WERI-Rb-1 (cell line): ENCODE measurements around the gene ARAP3.
A peak's percentile ranks its signal among the peaks of the same experiment; 100 is the strongest.

ENCODE experiments used
- DNase-seq: peaks from one replicate; pipeline ENCODE4 v3.0.0-alpha.2; 2020
- H3K27ac ChIP-seq: fragments of 250-450 bp; sonication (Bioruptor Pico); 2 replicates; pipeline ENCODE4 v1.5.1; 2020; ENCODE audit warnings: mild to moderate bottlenecking, moderate library complexity
- H3K27me3 ChIP-seq: fragments of 250-450 bp; sonication (Bioruptor Pico); 2 replicates; pipeline ENCODE4 v1.5.1; 2021; ENCODE audit warnings: mild to moderate bottlenecking, low read depth, moderate library complexity; ENCODE audit not compliant: insufficient read depth, severe bottlenecking
- H3K36me3 ChIP-seq: fragments of 250-450 bp; sonication (Bioruptor Pico); 2 replicates; pipeline ENCODE4 v1.5.1; 2020; ENCODE audit warnings: mild to moderate bottlenecking, moderate library complexity
- H3K4me3 ChIP-seq: 2 replicates; pipeline ENCODE4 v1.5.1; 2011; ENCODE audit warnings: low read depth, mild to moderate bottlenecking, control low read depth, low read length
- H3K9me3 ChIP-seq: fragments of 250-450 bp; sonication (Bioruptor Pico); 2 replicates; pipeline ENCODE4 v1.5.1; 2021; ENCODE audit warnings: mild to moderate bottlenecking, moderate library complexity; ENCODE audit not compliant: severe bottlenecking
- TF ChIP-seq, protein P1 (sequence below): IDR thresholded peaks from 2 replicates; pipeline ENCODE4 v1.5.1; 2011; ENCODE audit warnings: low read depth, mild to moderate bottlenecking, control low read depth, inconsistent platforms, low read length

Gene ARAP3

DNA sequence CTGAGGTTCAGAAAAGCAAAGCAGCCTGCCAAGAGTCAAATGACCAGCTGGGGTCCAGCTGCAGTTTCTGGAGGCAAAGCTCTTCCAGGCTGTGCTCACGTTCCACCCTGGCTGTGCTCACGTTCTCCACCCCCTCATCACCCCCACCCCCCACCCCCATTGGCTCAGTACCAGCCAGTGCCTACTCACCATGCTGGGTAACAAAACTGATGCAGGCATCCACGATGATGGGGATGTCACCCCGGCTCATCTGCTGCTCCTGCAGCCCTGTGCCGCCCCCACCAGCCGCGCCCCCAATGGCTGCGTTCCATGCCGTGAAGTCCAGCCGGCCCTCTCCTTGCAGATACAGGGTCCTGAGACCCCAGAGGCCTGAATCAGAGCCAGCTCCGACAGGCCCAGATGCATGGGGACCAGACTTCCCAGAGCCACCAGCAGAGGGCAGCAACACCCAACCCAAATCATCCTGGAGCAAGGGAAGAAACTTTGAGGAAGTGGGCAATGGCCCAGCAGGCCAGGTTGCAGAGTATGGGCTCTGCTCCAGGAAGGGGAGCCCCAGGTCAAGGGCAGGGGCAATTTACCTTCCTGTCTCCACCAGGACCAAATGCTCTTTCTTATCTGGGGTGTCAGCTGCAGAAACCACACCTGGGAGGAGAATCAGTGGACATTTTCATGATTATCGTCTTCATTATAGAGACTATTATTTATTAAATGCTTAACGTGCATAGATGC lies 17.1 kb downstream of the ARAP3 start:
- DNase-seq, result peak; percentile 72
- Histone ChIP-seq H3K4me3 (no peak overlapping the region), H3K9me3 (no peaks in the 10 kb centered on the region), H3K27me3 (no peaks in the 10 kb centered on the region), H3K36me3 (no peaks in the 10 kb centered on the region), H3K27ac (no peak overlapping the region)
- TF ChIP-seq, protein P1, sequence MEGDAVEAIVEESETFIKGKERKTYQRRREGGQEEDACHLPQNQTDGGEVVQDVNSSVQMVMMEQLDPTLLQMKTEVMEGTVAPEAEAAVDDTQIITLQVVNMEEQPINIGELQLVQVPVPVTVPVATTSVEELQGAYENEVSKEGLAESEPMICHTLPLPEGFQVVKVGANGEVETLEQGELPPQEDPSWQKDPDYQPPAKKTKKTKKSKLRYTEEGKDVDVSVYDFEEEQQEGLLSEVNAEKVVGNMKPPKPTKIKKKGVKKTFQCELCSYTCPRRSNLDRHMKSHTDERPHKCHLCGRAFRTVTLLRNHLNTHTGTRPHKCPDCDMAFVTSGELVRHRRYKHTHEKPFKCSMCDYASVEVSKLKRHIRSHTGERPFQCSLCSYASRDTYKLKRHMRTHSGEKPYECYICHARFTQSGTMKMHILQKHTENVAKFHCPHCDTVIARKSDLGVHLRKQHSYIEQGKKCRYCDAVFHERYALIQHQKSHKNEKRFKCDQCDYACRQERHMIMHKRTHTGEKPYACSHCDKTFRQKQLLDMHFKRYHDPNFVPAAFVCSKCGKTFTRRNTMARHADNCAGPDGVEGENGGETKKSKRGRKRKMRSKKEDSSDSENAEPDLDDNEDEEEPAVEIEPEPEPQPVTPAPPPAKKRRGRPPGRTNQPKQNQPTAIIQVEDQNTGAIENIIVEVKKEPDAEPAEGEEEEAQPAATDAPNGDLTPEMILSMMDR, result peak; percentile 90

DNA sequence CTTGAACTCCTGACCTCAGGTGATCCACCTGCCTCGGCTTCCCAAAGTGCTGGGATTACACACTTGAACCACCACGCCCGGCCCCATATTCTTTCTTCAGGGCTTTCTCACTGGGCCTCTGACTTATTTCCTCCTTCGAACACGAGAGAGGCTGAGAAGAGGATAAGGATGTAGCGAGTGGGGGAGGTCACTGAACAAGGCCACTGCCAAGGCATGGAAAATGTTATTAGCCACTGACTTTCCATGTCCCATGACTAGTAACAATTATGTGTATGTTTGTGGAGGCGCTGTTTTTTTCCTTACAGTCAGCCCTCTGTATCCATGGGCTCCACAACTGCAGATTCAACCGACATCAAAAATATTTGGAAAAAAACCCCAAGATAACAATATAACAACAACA lies 18.5 kb downstream of the ARAP3 start:
- TF ChIP-seq, protein P1, result no peak
- H3K4me3 ChIP-seq, result no peak overlapping the region
- H3K9me3 ChIP-seq, result no peaks in the 10 kb centered on the region
- DNase-seq, result no peak
- H3K36me3 ChIP-seq, result no peaks in the 10 kb centered on the region
- no peak overlapping the region for H3K27ac ChIP-seq
- no peaks in the 10 kb centered on the region for H3K27me3 ChIP-seq

DNA sequence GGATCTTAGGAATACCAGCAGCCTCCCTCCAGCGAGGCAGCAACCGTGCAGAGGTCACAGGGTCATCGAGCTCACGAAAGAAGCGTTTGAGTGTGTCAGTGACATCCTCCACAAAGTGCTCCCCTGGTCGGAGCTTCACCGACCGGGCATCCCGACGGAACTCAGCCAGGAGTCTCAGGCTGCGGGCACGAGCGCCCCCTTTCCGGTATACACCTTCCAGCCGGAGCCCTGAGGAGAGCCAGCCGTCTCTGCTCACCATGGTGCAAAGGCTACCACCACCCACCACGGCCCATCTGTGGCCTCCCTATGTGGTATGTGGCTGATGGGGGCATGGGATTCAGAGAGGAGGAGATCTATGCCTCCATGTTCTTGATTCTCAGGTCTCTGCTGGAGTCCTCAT lies 20.0 kb downstream of the ARAP3 start:
- TF ChIP-seq, protein P1, result no peak
- H3K9me3 ChIP-seq, result no peaks in the 10 kb centered on the region
- DNase-seq, result no peak
- H3K36me3 ChIP-seq, result no peaks in the 10 kb centered on the region
- H3K27ac ChIP-seq, result no peak overlapping the region
- no peaks in the 10 kb centered on the region for H3K27me3 ChIP-seq
- H3K4me3 ChIP-seq, result no peak overlapping the region

DNA sequence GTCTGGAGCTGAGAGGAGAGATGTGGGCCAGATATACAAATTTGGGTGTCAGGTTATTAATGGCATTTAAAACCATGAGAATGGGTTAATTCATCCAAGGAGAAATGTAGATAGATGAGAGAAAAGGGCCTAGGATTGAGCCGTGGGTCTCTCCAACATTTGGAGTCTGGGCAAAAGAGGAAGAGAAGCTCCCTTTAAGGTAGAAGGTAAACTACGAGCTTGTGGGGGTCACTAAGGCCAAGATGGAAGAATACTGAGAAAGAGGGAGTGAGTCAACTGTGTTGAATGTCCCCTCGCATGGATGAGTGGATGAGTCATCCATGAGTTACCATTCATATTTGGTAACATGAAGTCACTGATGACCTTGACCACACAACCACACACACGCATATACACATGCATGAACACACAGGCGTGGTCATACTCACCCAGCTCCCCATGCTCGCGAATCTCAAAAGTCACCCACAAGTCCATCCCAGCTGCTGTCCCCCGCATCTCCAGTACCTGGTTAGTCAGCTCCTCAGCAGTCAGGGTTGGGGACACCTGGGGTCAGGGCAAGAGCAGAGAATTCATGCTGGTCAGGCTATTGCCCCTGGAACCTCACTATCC lies 24.0 kb downstream of the ARAP3 start:
- DNase-seq, result no peak
- no peaks in the 10 kb centered on the region for H3K27me3 ChIP-seq
- TF ChIP-seq, protein P1, result no peak
- H3K27ac ChIP-seq, result no peak overlapping the region
- H3K36me3 ChIP-seq, result no peaks in the 10 kb centered on the region
- H3K4me3 ChIP-seq, result no peak overlapping the region
- H3K9me3 ChIP-seq, result no peaks in the 10 kb centered on the region

DNA sequence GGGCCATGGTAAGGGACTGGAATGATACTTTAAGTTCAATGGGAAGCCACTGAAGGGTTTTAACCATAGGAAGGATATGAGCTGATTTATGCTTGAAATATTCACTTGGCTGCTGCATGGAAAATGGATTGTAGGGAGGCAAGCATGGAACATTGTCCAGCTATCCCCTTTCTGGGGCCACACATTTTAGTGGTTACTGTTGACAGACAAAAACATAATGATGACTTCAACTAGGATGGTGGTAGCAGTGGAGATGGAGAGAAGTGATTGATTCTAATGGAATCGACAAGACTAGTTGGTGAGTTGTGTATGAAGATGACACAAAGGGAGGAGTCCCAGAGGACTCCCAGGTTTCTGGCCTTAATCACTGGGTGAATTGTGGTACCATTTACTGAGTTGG lies 24.6 kb downstream of the ARAP3 start:
- no peak for DNase-seq
- Histone ChIP-seq H3K9me3 (no peaks in the 10 kb centered on the region), H3K36me3 (no peaks in the 10 kb centered on the region), H3K27ac (no peak overlapping the region), H3K27me3 (no peaks in the 10 kb centered on the region), H3K4me3 (no peak overlapping the region)
- TF ChIP-seq, protein P1, result no peak
